ENCODE data around the gene EHMT1. TPM values are rescaled to one million over a fixed set of nuclear protein-coding genes. Genes with fewer than 3 reads are reported as not detected.

EHMT1 gene
- total and polyA plus RNA-seq, 2 of the 13 experiments (the other 11 are each of a cell fraction or from before 2014, with no cell fraction given): 23.0 to 27.1 TPM

GRCh38 chr9:137700911-137701310, 82.1 kb downstream of the EHMT1 start:
- FAIRE-seq: no peak
- CTCF ChIA-PET (ENCODE audit: low intra/inter-chr PET ratio, low total read pairs): no interaction called here

GRCh38 chr9:137702615-137703379, 84.0 kb downstream of the EHMT1 start:
- Histone ChIP-seq H2AFZ (ENCODE audit: low read length) (no peak overlapping the region), H4K20me1 (ENCODE audit: insufficient read depth, low read length) (no peaks in the 10 kb centered on the region; the same call in 1 of the 2 replicates), H3K9me3 (ENCODE audit: low read length) (peaks cover 14% of the 10 kb centered on the region), H3K79me2 (ENCODE audit: insufficient read depth, low read length) (peaks cover 49% of the 10 kb centered on the region), H3K4me2 (ENCODE audit: low read depth, low read length) (no peak overlapping the region), H3K27me3 (ENCODE audit: control insufficient read depth in 1 of 2, insufficient read depth in 2 of 2, low read length in 2 of 2) (no peaks in the 10 kb centered on the region), H3K4me1 (ENCODE audit: insufficient read depth, low read length) (peaks cover 17% of the 10 kb centered on the region), H3K9ac (ENCODE audit: insufficient read depth, low read depth, low read length) (no peak overlapping the region), H3K4me3 (replicated peaks in 1 of 3; ENCODE audit: insufficient read depth in 1 of 3, low read depth in 2 of 3, low read length in 3 of 3) (no peak overlapping the region), H3K36me3 (replicated peaks in 1 of 2; ENCODE audit: control insufficient read depth in 1 of 2, insufficient read depth in 2 of 2, low read length in 2 of 2) (no peaks in the 10 kb centered on the region; a peak in 1 of 5 replicates), H3K27ac (ENCODE audit: extremely low read length, insufficient read depth, low read length) (no peak overlapping the region)
- intact Hi-C loops (cut with micrococcal nuclease; ENCODE audit: unreplicated experiment) (no loop called here), in situ Hi-C loops (cut with HindIII; ENCODE audit: extremely low pct_ligation_motif_present, low pct_unique_long_range_greater_than_20kb) (no loop called here)
- FAIRE-seq (no peak), DNase-seq (ENCODE audit: low spot score) (no peak), ATAC-seq (no peak)
- CTCF ChIA-PET (ENCODE audit: low intra/inter-chr PET ratio, low total read pairs): no interaction called here
- POLR2A ChIA-PET: no interaction called here
- peak; percentile 22; the same call in 1 of the 2 replicates for TF ChIP-seq ZNF280D (CRISPR knock-in tag; IDR thresholded peaks at IDR 0.05)
- TF ChIP-seq ZNF646 (CRISPR knock-in tag; IDR thresholded peaks at IDR 0.05): no peak
- TF ChIP-seq MAX (IDR thresholded peaks at IDR 0.05): no peak
- no peak for TF ChIP-seq BCL3 (CRISPR knock-in tag; IDR thresholded peaks at IDR 0.05)
- BruUV-seq (replicated peaks): no TSS peak
- 89% methylated on average over 5 of the region's 7 CpGs for WGBS (ENCODE audit: low lambda C conversion rate)

More at GRCh38 chr9:137700911-137701310, 82.1 kb downstream of the EHMT1 start:
- no peaks in the 10 kb centered on the region for H3K27me3 ChIP-seq (ENCODE audit: control insufficient read depth in 1 of 2, insufficient read depth in 2 of 2, low read length in 2 of 2)
- no peak overlapping the region for H3K9ac ChIP-seq (ENCODE audit: insufficient read depth, low read depth, low read length)
- H3K27ac ChIP-seq (ENCODE audit: extremely low read length, insufficient read depth, low read length): no peak overlapping the region
- peaks cover 14% of the 10 kb centered on the region for H3K9me3 ChIP-seq (ENCODE audit: low read length)
- in situ Hi-C loops (cut with HindIII; ENCODE audit: extremely low pct_ligation_motif_present, low pct_unique_long_range_greater_than_20kb) (no loop called here), intact Hi-C loops (cut with micrococcal nuclease; ENCODE audit: unreplicated experiment) (no loop called here)
- POLR2A ChIA-PET: no interaction called here
- ATAC-seq (no peak), DNase-seq (ENCODE audit: low spot score) (no peak)
- H3K4me1 ChIP-seq (ENCODE audit: insufficient read depth, low read length): peaks cover 31% of the 10 kb centered on the region
- 100% methylated on average over 4 of the region's 4 CpGs for WGBS (ENCODE audit: low lambda C conversion rate)
- H3K79me2 ChIP-seq (ENCODE audit: insufficient read depth, low read length): peaks cover 58% of the 10 kb centered on the region
- H4K20me1 ChIP-seq (ENCODE audit: insufficient read depth, low read length): no peaks in the 10 kb centered on the region; the same call in none of the 2 replicates
- H3K4me3 ChIP-seq (replicated peaks in 1 of 3; ENCODE audit: insufficient read depth in 1 of 3, low read depth in 2 of 3, low read length in 3 of 3): no peak overlapping the region
- BruUV-seq (replicated peaks): no TSS peak
- H3K4me2 ChIP-seq (ENCODE audit: low read depth, low read length): no peak overlapping the region
- no peaks in the 10 kb centered on the region; a peak in 1 of 5 replicates for H3K36me3 ChIP-seq (replicated peaks in 1 of 2; ENCODE audit: control insufficient read depth in 1 of 2, insufficient read depth in 2 of 2, low read length in 2 of 2)
- no peak for TF ChIP-seq PRMT3 (CRISPR knock-in tag; IDR thresholded peaks at IDR 0.05; ENCODE audit: borderline replicate concordance, low read depth)
- H2AFZ ChIP-seq (ENCODE audit: low read length): no peak overlapping the region

Data from HepG2 (cell line).